ENCODE results near the gene AXDND1. TPM values are rescaled to one million over a fixed set of nuclear protein-coding genes. Genes with fewer than 3 reads are reported as not detected.

The AXDND1 gene
- total and polyA plus RNA-seq, 9 of the 15 experiments (the other 6 are each of a cell fraction or from before 2014, with no cell fraction given): 0.03 to 0.13 (median 0.06) TPM; not detected in 5

GRCh38 chr1:179550746-179551682, 185.2 kb downstream of the AXDND1 start:
- intact Hi-C loops (cut with micrococcal nuclease) (no loop called here), in situ Hi-C loops (cut with MboI) (no loop called here)
- H3K27ac ChIP-seq (ENCODE audit: extremely low read depth, low read depth, low read length): no peak overlapping the region
- ATAC-seq (peak; percentile 70), FAIRE-seq (peak; percentile 42), DNase-seq (ENCODE audit: extremely low read depth in 1 of 4, low spot score in 3 of 4) (peak in 1 of 4 experiments; percentile 13)
- H3K4me2 ChIP-seq (ENCODE audit: insufficient read depth, low read length): 0 out of 2 replicates have a peak overlapping the region, but pooled peaks have one; percentile 6
- no peak overlapping the region for H2AFZ ChIP-seq (ENCODE audit: low read depth, low read length)
- no peaks in the 10 kb centered on the region for H3K36me3 ChIP-seq (ENCODE audit: control insufficient read depth, insufficient read depth, low read length)
- no peaks in the 10 kb centered on the region for H3K9me3 ChIP-seq (replicated peaks; ENCODE audit: control insufficient read depth, insufficient read depth, low read depth, low read length)
- no peaks in the 10 kb centered on the region for H4K20me1 ChIP-seq (replicated peaks; ENCODE audit: control insufficient read depth, insufficient read depth, low read length)
- POLR2A ChIA-PET: interaction anchor here (0.6 kb wide), 1 partner anchor 604 kb away, joined by 3 read pairs; the partner anchor contains the start of gene QSOX1
- under 1% methylated on average over 9 of the region's 9 CpGs for WGBS (ENCODE audit: insufficient coverage, low coverage, missing lambda C conversion rate)
- no peaks in the 10 kb centered on the region; a peak in 2 of 5 replicates for H3K27me3 ChIP-seq (ENCODE audit: control insufficient read depth in 2 of 2, insufficient read depth in 2 of 2, low read length in 2 of 2)
- no TSS peak for BruUV-seq (replicated peaks)
- CTCF ChIA-PET (ENCODE audit: low intra/inter-chr PET ratio): no interaction called here
- no peak overlapping the region for H3K4me3 ChIP-seq
- H3K9me1 ChIP-seq (ENCODE audit: control insufficient read depth, insufficient read depth, low read length): no peaks in the 10 kb centered on the region
- H3K79me2 ChIP-seq (ENCODE audit: control insufficient read depth, insufficient read depth, low read length): no peaks in the 10 kb centered on the region
- H3K4me1 ChIP-seq (replicated peaks in 1 of 2; ENCODE audit: control insufficient read depth in 2 of 2, insufficient read depth in 2 of 2, low read length in 2 of 2): no peaks in the 10 kb centered on the region
- H3K9ac ChIP-seq (ENCODE audit: insufficient read depth in 1 of 2, low read depth in 2 of 2, low read length in 2 of 2): no peak overlapping the region
- TF ChIP-seq LARP7 (IDR thresholded peaks at IDR 0.05) (no peak), BACH1 (tag; IDR thresholded peaks at IDR 0.05) (peak; percentile 83), MAFK (IDR thresholded peaks at IDR 0.05; ENCODE audit: low read length) (peak; percentile 73), ZSCAN32 (CRISPR knock-in tag; IDR thresholded peaks at IDR 0.05) (no peak), ATF1 (CRISPR knock-in tag; IDR thresholded peaks at IDR 0.05) (no peak), ATF1 (tag; IDR thresholded peaks at IDR 0.05) (peak; percentile 45), SOX6 (IDR thresholded peaks at IDR 0.05) (peak; percentile 57; the same call in 1 of the 2 replicates), ZNF407 (IDR thresholded peaks at IDR 0.05; ENCODE audit: low read depth) (no peak), NR2C2 (CRISPR knock-in tag; IDR thresholded peaks at IDR 0.05) (no peak), NR2C2 (tag; IDR thresholded peaks at IDR 0.05) (peak; percentile 66), ZNF316 (IDR thresholded peaks at IDR 0.05) (peak; percentile 70)

Measured in K562 (cell line).